Testis (tissue), 2 donors: ENCODE measurements around the gene CCBE1.

Source experiments
- CTCF ChIP-seq, 3 experiments: fragments of 450-650 bp in 2 of 3; fragments of 200-600 bp in 1 of 3; sonication (generic) in 1 of 3; IDR thresholded peaks; one replicate each; pipeline ENCODE4 v1.5.1; 2016 to 2019; ENCODE audit warnings: antibody characterized with exemption in 3 of 3, mild to moderate bottlenecking in 2 of 3, moderate library complexity in 1 of 3
- POLR2A ChIP-seq: fragments of 450-650 bp; IDR thresholded peaks from one replicate; pipeline ENCODE4 v1.6.1; 2017; ENCODE audit warnings: antibody characterized with exemption, mild to moderate bottlenecking, moderate library complexity

DNA sequence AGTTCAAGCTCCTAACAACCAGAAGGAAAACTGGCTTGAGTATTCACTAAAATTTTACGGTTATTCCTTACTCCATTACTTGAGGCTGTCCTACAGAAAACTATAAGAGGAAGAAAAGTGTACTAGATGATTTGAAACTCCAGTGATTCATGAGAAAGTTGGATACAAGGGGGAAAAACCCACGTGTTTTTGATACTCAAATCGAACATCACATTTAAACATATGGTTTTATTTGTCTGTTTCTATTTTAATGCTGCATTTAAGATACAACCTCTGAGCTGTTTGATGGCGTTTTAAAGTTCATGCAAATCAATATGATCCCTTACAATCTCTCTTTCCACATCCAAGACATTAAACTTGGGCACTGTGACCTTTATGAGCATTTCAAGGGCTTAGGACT, 213.1 kb downstream of the CCBE1 start:
- TF ChIP-seq POLR2A (no peak), CTCF (IDR thresholded peaks at IDR 0.05) (no peak)
